ENCODE results near the gene PARVB. TPM values are rescaled to one million over a fixed set of nuclear protein-coding genes. Genes with fewer than 3 reads are reported as not detected.
A peak's percentile ranks its signal among the peaks of the same experiment; 100 is the strongest.

The PARVB gene
- total and polyA plus RNA-seq, 3 experiments from 2014 or later = 6.2 to 84.3 (median 82.1) TPM

DNA sequence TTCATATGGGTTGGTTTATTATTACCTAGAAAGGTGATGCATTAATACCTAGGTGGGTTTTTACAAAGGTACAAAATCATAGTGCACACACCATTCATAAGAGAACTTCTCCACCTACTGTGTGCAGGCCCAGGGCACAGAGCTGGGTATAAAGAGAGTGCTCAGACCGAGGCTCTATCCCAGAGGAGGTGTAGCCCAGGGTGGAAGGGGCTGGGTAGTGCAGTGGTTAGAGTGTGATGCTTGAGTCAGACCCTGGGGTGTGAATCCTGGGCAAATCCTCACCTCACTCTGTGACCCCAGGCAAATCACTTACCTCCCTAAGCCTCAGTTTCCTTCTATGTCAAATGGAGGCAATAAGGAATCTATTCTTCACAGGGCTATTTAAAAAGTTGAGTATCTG is 188.8 kb downstream of the PARVB start:
- H3K36me3 ChIP-seq (ENCODE audit: insufficient read depth, low read length) = no peaks in the 10 kb centered on the region
- no peak overlapping the region for H3K4me3 ChIP-seq (ENCODE audit: low read length)
- Mint-ChIP-seq H3K9me3 (peaks cover 5 to 12% (median 10%) of the 10 kb centered on the region in 5 donors), H3K27me3 (no peaks in the 10 kb centered on the region), H3K4me1 (peaks cover 10 to 18% (median 12%) of the 10 kb centered on the region in 3 donors), H3K27ac (no peak overlapping the region), H3K4me3 (no peak overlapping the region), H3K36me3 (peaks cover 13 to 22% (median 20%) of the 10 kb centered on the region in 3 donors)
- CTCF ChIA-PET = no interaction called here
- H3K27me3 ChIP-seq (ENCODE audit: insufficient read depth, low read length, poor library complexity, severe bottlenecking) = no peaks in the 10 kb centered on the region
- POLR2A ChIA-PET = no interaction called here
- H3K27ac ChIP-seq (ENCODE audit: low read depth, low read length) = no peak overlapping the region
- DNase-seq = no peak
- H3K9me3 ChIP-seq (ENCODE audit: low read length) = peaks cover 4% of the 10 kb centered on the region
- H3K4me1 ChIP-seq (ENCODE audit: insufficient read depth, low read length) = no peaks in the 10 kb centered on the region

DNA sequence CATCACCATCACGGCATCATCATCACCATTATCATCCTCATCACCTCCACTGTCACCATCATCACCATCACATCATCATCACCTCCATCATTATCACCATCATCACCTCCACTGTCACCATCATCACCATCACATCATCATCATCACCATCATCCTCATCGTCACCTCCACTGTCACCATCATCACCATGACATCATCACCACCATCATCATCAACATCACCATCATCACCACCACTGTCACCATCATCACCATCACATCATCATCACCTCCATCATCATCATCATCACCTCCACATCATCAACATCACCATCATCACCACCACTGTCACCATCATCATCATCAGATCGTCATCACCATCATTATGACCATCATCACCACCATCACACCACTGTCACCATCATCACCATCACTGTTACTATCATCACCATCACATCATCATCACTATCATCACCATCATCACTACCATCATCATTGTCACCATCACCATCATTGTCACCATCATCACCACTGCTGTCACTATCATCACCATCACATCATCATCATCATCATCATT is 189.5 kb downstream of the PARVB start:
- Histone ChIP-seq H3K9me3 (ENCODE audit: low read length) (peaks cover 4% of the 10 kb centered on the region), H3K36me3 (ENCODE audit: insufficient read depth, low read length) (no peaks in the 10 kb centered on the region), H3K27me3 (ENCODE audit: insufficient read depth, low read length, poor library complexity, severe bottlenecking) (no peaks in the 10 kb centered on the region), H3K4me3 (ENCODE audit: low read length) (no peak overlapping the region), H3K4me1 (ENCODE audit: insufficient read depth, low read length) (no peaks in the 10 kb centered on the region), H3K27ac (ENCODE audit: low read depth, low read length) (no peak overlapping the region)
- no peak for DNase-seq
- Mint-ChIP-seq H3K9me3 (peaks cover 5 to 12% (median 10%) of the 10 kb centered on the region in 5 donors), H3K27ac (no peak overlapping the region), H3K4me1 (peaks cover 6 to 12% (median 8%) of the 10 kb centered on the region in 3 donors), H3K4me3 (no peak overlapping the region), H3K27me3 (no peaks in the 10 kb centered on the region), H3K36me3 (peaks cover 8 to 22% (median 18%) of the 10 kb centered on the region in 3 donors)
- CTCF ChIA-PET = no interaction called here
- POLR2A ChIA-PET = no interaction called here

DNA sequence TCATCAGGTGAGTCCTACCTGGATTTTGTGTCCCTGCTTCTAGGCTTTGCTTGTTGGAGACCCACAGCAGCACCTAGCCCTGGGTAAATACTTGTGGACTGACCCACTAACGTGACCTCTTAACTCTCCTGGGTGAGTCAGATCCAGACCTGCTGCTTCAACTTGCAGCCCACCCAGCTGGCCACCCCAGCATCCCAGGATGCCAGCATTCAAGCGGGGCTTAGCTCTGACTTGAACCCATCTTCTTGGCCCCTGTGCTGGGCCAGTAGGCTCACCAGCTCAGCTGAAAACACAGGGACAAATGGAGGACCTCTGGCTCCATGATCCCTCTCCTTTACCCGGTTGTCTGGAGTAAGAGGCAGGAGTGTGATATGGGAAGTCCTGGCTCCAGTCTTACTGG is 190.1 kb downstream of the PARVB start:
- Mint-ChIP-seq H3K27me3 (no peaks in the 10 kb centered on the region), H3K9me3 (peaks cover 5 to 10% (median 10%) of the 10 kb centered on the region in 5 donors), H3K36me3 (peaks cover 6 to 17% (median 15%) of the 10 kb centered on the region in 3 donors), H3K4me1 (peaks cover 3 to 8% (median 5%) of the 10 kb centered on the region in 3 donors), H3K27ac (no peak overlapping the region), H3K4me3 (no peak overlapping the region)
- Histone ChIP-seq H3K36me3 (ENCODE audit: insufficient read depth, low read length) (no peaks in the 10 kb centered on the region), H3K27me3 (ENCODE audit: insufficient read depth, low read length, poor library complexity, severe bottlenecking) (no peaks in the 10 kb centered on the region), H3K4me3 (ENCODE audit: low read length) (no peak overlapping the region), H3K9me3 (ENCODE audit: low read length) (peaks cover 4% of the 10 kb centered on the region), H3K27ac (ENCODE audit: low read depth, low read length) (no peak overlapping the region), H3K4me1 (ENCODE audit: insufficient read depth, low read length) (no peaks in the 10 kb centered on the region)
- POLR2A ChIA-PET = no interaction called here
- DNase-seq = no peak
- CTCF ChIA-PET = no interaction called here

DNA sequence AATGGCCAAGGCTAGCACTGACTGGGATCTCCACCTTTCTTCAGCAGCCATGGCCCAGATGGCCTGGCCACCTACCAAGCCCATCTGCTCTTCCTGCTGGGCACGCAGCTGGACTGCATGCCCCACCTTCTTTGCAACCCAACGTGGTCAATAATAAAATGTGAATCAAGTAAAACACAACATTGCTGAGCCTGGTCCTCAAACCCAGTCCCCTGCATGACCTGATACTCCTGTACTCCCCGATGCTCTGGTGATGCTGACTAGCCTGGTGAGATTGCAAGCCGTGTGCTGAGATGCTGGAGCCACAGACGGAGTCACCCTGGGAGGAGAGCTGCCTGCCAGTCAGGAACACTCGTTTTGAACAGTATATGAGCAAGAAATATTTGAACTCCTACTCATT is 190.7 kb downstream of the PARVB start:
- Histone ChIP-seq H3K9me3 (ENCODE audit: low read length) (peaks cover under 1% of the 10 kb centered on the region), H3K27ac (ENCODE audit: low read depth, low read length) (no peak overlapping the region), H3K27me3 (ENCODE audit: insufficient read depth, low read length, poor library complexity, severe bottlenecking) (no peaks in the 10 kb centered on the region), H3K4me1 (ENCODE audit: insufficient read depth, low read length) (no peaks in the 10 kb centered on the region), H3K36me3 (ENCODE audit: insufficient read depth, low read length) (no peaks in the 10 kb centered on the region), H3K4me3 (ENCODE audit: low read length) (no peak overlapping the region)
- peaks cover 0 to 5% (median 2%) of the 10 kb centered on the region in 3 donors for H3K4me1 Mint-ChIP-seq
- ChIA-PET POLR2A (no interaction called here), CTCF (no interaction called here)
- DNase-seq = no peak
- no peaks in the 10 kb centered on the region for H3K27me3 Mint-ChIP-seq
- no peak overlapping the region for H3K4me3 Mint-ChIP-seq
- H3K9me3 Mint-ChIP-seq = peaks cover under 1 to 10% (median 7%) of the 10 kb centered on the region in 5 donors
- H3K27ac Mint-ChIP-seq = no peak overlapping the region
- peaks cover 3 to 12% (median 11%) of the 10 kb centered on the region in 3 donors for H3K36me3 Mint-ChIP-seq

DNA sequence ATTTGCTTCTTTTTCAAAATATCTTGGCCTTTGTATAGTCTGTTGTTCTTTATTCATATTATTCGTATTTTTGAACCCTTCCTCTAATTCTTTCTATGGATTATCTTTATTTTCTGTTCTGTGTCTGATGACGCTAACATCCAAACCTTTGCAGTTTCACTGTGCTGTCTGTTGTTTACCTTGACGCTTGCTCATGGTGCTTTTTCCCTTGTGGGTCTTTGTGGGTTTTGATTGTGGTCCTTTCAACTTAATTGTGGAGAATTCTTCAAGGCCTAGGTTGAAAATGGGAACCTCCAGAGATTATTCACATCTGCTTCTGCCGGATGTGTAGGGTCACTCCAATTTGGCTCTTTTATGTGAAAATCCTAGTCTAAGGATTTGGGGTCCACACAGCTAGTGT is 191.2 kb downstream of the PARVB start:
- Histone ChIP-seq H3K9me3 (ENCODE audit: low read length) (no peaks in the 10 kb centered on the region), H3K4me3 (ENCODE audit: low read length) (no peak overlapping the region), H3K36me3 (ENCODE audit: insufficient read depth, low read length) (no peaks in the 10 kb centered on the region), H3K27ac (ENCODE audit: low read depth, low read length) (no peak overlapping the region), H3K27me3 (ENCODE audit: insufficient read depth, low read length, poor library complexity, severe bottlenecking) (no peaks in the 10 kb centered on the region), H3K4me1 (ENCODE audit: insufficient read depth, low read length) (no peaks in the 10 kb centered on the region)
- Mint-ChIP-seq H3K4me1 (peaks cover 0 to 1% (median 0%) of the 10 kb centered on the region in 3 donors), H3K36me3 (peaks cover 1 to 11% (median 8%) of the 10 kb centered on the region in 3 donors), H3K9me3 (peaks cover 0 to 7% (median 1%) of the 10 kb centered on the region in 5 donors), H3K27me3 (no peaks in the 10 kb centered on the region), H3K4me3 (no peak overlapping the region), H3K27ac (no peak overlapping the region)
- DNase-seq = no peak
- ChIA-PET CTCF (no interaction called here), POLR2A (no interaction called here)

DNA sequence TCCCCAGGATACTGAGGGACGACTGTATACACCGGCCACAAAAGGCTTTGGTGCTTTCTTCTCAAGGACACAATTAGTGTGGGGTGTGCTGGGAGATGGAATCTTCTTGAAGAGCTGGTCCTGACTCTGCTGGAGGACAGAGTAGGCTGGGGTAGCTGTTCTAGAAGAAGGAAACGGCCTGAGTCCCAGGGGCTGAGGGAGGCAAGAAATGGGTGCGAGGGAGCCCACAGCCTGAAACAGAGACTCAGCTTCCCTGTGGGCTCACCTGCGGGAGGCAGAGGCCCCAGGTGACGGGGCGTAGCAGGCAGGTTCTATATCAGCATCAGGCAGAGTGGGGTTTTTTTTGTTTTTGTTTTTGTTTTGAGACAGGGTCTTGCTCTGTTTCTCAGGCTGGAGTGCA is 193.2 kb downstream of the PARVB start:
- ChIA-PET POLR2A (no interaction called here), CTCF (no interaction called here)
- H3K36me3 ChIP-seq (ENCODE audit: insufficient read depth, low read length) = no peaks in the 10 kb centered on the region
- Mint-ChIP-seq H3K36me3 (peaks cover 0 to 3% (median 0%) of the 10 kb centered on the region in 3 donors), H3K27ac (peak overlapping the region in 1 of 8 donors; percentile 26), H3K27me3 (peaks cover 0 to 1% of the 10 kb centered on the region in 2 donors), H3K4me1 (no peaks in the 10 kb centered on the region), H3K9me3 (peaks cover 0 to 3% (median 0%) of the 10 kb centered on the region in 5 donors), H3K4me3 (no peak overlapping the region)
- no peak overlapping the region for H3K27ac ChIP-seq (ENCODE audit: low read depth, low read length)
- H3K27me3 ChIP-seq (ENCODE audit: insufficient read depth, low read length, poor library complexity, severe bottlenecking) = no peaks in the 10 kb centered on the region
- no peak overlapping the region for H3K4me3 ChIP-seq (ENCODE audit: low read length)
- no peak for DNase-seq
- H3K9me3 ChIP-seq (ENCODE audit: low read length) = no peaks in the 10 kb centered on the region
- no peaks in the 10 kb centered on the region for H3K4me1 ChIP-seq (ENCODE audit: insufficient read depth, low read length)

DNA sequence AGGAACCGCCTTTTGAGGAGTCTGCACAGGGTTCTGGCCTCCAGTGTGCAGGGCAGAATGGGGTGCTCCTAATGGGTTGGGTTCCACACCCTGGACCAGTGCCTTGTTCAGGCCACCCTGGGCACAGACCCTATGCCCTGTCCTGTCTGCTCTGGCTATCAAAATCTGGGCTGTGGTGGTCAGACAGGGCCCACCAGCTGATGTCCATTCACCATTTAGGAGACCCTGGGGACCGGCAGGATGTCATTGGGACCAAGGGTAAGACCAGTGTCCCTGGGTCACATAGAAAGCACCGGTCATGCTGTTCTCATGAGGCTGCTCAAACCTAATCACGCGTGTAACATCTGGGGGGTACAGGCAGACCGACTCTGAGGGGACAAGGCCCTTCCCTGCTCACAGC is 194.0 kb downstream of the PARVB start:
- no peak for DNase-seq
- Histone ChIP-seq H3K4me1 (ENCODE audit: insufficient read depth, low read length) (no peaks in the 10 kb centered on the region), H3K27ac (ENCODE audit: low read depth, low read length) (no peak overlapping the region), H3K36me3 (ENCODE audit: insufficient read depth, low read length) (no peaks in the 10 kb centered on the region), H3K9me3 (ENCODE audit: low read length) (no peaks in the 10 kb centered on the region), H3K4me3 (ENCODE audit: low read length) (no peak overlapping the region), H3K27me3 (ENCODE audit: insufficient read depth, low read length, poor library complexity, severe bottlenecking) (no peaks in the 10 kb centered on the region)
- ChIA-PET POLR2A (no interaction called here), CTCF (no interaction called here)
- H3K27ac Mint-ChIP-seq = no peak overlapping the region
- H3K9me3 Mint-ChIP-seq = peaks cover 0 to 3% (median 0%) of the 10 kb centered on the region in 5 donors
- peaks cover 0 to 3% (median 0%) of the 10 kb centered on the region in 3 donors for H3K36me3 Mint-ChIP-seq
- H3K27me3 Mint-ChIP-seq = peaks cover 0 to 1% of the 10 kb centered on the region in 2 donors
- no peak overlapping the region for H3K4me3 Mint-ChIP-seq
- H3K4me1 Mint-ChIP-seq = no peaks in the 10 kb centered on the region

DNA sequence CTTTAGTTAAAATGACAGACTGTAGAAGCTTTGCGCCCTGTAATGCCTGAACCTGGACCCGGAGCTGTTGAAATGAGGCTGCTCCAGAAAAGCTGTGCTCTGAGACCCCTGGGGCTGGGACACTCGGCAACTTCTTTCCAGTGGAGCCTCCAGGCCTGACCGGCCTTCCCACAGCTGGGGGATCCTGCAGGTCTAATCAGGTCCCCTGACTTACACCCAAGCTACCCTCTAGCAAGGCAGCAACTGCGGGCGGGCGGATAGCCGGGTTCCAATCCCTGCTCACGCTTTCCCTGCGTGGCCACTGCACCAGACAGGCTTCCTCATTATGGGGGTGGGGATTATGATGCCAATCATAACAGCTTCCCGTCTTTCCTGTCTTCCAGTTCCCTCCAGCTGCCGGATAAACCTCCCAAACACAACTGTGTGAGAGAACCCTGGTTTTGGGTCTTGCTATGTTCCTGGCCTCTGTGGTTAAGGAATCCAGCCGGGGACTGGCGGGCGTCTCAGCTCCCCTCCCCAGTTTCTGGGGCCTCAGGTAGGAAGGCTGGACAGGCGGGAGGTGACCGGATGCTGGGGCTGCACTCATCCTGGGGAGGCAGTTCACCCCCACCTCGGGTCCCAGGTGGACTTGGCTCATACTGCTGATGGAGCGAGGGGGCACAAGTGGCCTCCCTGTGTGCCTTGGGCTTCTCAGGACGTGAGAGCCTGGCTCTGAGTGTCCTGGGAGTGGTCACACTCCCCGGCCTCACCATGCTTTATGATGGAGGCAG is 195.2 kb downstream of the PARVB start:
- no peak overlapping the region for H3K27ac Mint-ChIP-seq
- Histone ChIP-seq H3K36me3 (ENCODE audit: insufficient read depth, low read length) (no peaks in the 10 kb centered on the region), H3K27ac (ENCODE audit: low read depth, low read length) (no peak overlapping the region), H3K27me3 (ENCODE audit: insufficient read depth, low read length, poor library complexity, severe bottlenecking) (no peaks in the 10 kb centered on the region), H3K4me3 (ENCODE audit: low read length) (no peak overlapping the region), H3K9me3 (ENCODE audit: low read length) (no peaks in the 10 kb centered on the region), H3K4me1 (ENCODE audit: insufficient read depth, low read length) (no peaks in the 10 kb centered on the region)
- H3K36me3 Mint-ChIP-seq = peaks cover 0 to 3% (median 0%) of the 10 kb centered on the region in 3 donors
- no peak for DNase-seq
- ChIA-PET CTCF (no interaction called here), POLR2A (no interaction called here)
- H3K4me3 Mint-ChIP-seq = no peak overlapping the region
- H3K27me3 Mint-ChIP-seq = peaks cover 0 to 5% of the 10 kb centered on the region in 2 donors
- no peaks in the 10 kb centered on the region for H3K4me1 Mint-ChIP-seq
- peaks cover 0 to 3% (median 0%) of the 10 kb centered on the region in 5 donors for H3K9me3 Mint-ChIP-seq
